Measurements from ENCODE around the gene GLIS1. TPM values are rescaled to one million over a fixed set of nuclear protein-coding genes. Genes with fewer than 3 reads are reported as not detected.
"Not testable (repeated sequence)": the region's sequence is repeated elsewhere in the genome, so short reads cannot be mapped to it uniquely, and the experiment has no call there.

Gene GLIS1
- total RNA-seq, 1 experiment from 2014 or later: not detected

DNA sequence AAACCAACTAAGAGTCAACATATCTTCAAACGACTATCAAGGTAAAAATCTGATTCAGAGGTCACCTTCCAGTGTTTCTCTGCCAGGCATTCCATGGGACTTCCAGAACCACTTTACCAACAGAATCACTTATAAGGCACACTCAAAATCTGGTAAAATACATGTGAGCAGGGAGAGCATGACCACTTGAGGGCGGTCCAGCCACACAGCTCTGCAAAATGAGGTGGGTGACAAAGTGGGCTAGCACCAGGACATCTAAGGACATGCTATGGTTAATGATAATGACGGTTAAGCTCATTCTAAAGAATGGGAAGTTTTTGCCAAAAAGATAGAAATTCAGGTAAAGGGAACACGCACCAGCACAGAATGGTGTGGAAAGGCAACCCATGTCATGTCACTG, 24.5 kb upstream of the GLIS1 start:
- H2AFZ ChIP-seq: no peak overlapping the region
- no TSS peak for BruUV-seq (replicated peaks)
- H3K27ac ChIP-seq: no peak overlapping the region
- H3K9me3 ChIP-seq (ENCODE audit: insufficient read depth, low read depth): no peaks in the 10 kb centered on the region
- H3K4me2 ChIP-seq: no peak overlapping the region
- CTCF ChIA-PET: no interaction called here
- intact Hi-C loops (cut with micrococcal nuclease; ENCODE audit: unreplicated experiment): no loop called here
- no peak for DNase-seq
- H3K27me3 ChIP-seq (ENCODE audit: insufficient read depth, low read depth): no peaks in the 10 kb centered on the region
- H3K79me2 ChIP-seq (ENCODE audit: low read depth): no peaks in the 10 kb centered on the region
- H3K36me3 ChIP-seq (ENCODE audit: low read depth): peaks cover 5% of the 10 kb centered on the region; the same call in 1 of the 2 replicates
- no peaks in the 10 kb centered on the region for H4K20me1 ChIP-seq (ENCODE audit: insufficient read depth)
- TF ChIP-seq, protein P1, sequence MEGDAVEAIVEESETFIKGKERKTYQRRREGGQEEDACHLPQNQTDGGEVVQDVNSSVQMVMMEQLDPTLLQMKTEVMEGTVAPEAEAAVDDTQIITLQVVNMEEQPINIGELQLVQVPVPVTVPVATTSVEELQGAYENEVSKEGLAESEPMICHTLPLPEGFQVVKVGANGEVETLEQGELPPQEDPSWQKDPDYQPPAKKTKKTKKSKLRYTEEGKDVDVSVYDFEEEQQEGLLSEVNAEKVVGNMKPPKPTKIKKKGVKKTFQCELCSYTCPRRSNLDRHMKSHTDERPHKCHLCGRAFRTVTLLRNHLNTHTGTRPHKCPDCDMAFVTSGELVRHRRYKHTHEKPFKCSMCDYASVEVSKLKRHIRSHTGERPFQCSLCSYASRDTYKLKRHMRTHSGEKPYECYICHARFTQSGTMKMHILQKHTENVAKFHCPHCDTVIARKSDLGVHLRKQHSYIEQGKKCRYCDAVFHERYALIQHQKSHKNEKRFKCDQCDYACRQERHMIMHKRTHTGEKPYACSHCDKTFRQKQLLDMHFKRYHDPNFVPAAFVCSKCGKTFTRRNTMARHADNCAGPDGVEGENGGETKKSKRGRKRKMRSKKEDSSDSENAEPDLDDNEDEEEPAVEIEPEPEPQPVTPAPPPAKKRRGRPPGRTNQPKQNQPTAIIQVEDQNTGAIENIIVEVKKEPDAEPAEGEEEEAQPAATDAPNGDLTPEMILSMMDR (conservative IDR thresholded peaks at IDR 0.05): no peak
- TF ChIP-seq EZH2 (IDR thresholded peaks at IDR 0.05; ENCODE audit: low read depth): no peak
- no peaks in the 10 kb centered on the region for H3K9me2 ChIP-seq (ENCODE audit: insufficient read depth)
- POLR2A ChIA-PET (ENCODE audit: unreplicated experiment): no interaction called here
- no peaks in the 10 kb centered on the region for H3F3A ChIP-seq (ENCODE audit: insufficient read depth, low read depth)
- H3K4me1 ChIP-seq (replicated peaks; ENCODE audit: insufficient read depth): no peaks in the 10 kb centered on the region
- no peak overlapping the region for H3K4me3 ChIP-seq

DNA sequence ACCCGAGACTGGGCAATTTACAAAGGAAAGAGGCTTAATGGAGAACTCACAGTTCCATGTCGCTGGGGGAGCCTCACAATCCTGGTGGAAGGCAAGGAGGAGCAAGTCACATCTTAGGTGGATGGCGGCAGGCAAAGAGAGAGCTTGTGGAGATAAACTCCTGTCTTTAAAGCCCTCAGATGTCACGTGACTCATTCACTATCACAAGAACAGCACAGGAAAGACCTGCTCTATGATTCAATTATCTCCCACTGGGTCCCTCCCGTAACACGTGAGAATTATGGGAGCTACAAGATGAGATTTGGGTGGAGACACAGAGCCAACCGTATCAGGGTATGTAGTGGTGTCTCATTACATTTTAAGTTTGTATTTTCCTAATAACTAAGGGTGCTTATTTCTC, 21.5 kb upstream of the GLIS1 start:
- H3K4me1 ChIP-seq (replicated peaks; ENCODE audit: insufficient read depth); DNase-seq; H3K36me3 ChIP-seq (ENCODE audit: low read depth); H3K4me2 ChIP-seq; BruUV-seq (replicated peaks); intact Hi-C loops (cut with micrococcal nuclease; ENCODE audit: unreplicated experiment); H3K27me3 ChIP-seq (ENCODE audit: insufficient read depth, low read depth); H3K79me2 ChIP-seq (ENCODE audit: low read depth); H3K27ac ChIP-seq; H2AFZ ChIP-seq; POLR2A ChIA-PET (ENCODE audit: unreplicated experiment); H3K4me3 ChIP-seq; H3K9me2 ChIP-seq (ENCODE audit: insufficient read depth); H3F3A ChIP-seq (ENCODE audit: insufficient read depth, low read depth); H3K9me3 ChIP-seq (ENCODE audit: insufficient read depth, low read depth); H4K20me1 ChIP-seq (ENCODE audit: insufficient read depth): not testable (repeated sequence)
- CTCF ChIA-PET: interaction anchor here (0.6 kb wide), 1 partner anchor 73 kb away, joined by 4 read pairs; no protein-coding TSS in a partner anchor

DNA sequence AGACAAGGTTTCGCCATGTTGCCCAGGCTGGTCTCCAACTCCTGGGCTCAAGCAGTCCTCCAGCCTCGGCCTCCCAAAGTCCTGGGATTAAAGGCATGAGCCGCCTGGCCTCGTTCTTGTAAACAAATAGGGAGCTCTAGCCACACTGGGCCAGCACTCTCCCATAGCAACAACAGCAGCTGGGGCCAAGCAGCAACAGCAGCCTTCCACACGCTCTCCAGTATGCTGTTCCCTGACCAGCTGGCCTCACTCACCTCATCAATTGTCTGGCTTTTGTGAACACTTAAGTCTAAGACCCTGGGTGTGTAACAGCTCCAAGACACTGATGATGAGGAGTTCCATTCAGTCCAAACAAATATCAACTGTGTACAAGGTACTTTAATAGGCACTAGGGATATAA, 16.9 kb upstream of the GLIS1 start:
- intact Hi-C loops (cut with micrococcal nuclease; ENCODE audit: unreplicated experiment): no loop called here
- Histone ChIP-seq H3F3A (ENCODE audit: insufficient read depth, low read depth) (no peaks in the 10 kb centered on the region), H3K4me2 (no peak overlapping the region), H4K20me1 (ENCODE audit: insufficient read depth) (no peaks in the 10 kb centered on the region), H3K27ac (no peak overlapping the region), H3K9me3 (ENCODE audit: insufficient read depth, low read depth) (no peaks in the 10 kb centered on the region), H2AFZ (no peak overlapping the region), H3K27me3 (ENCODE audit: insufficient read depth, low read depth) (no peaks in the 10 kb centered on the region), H3K79me2 (ENCODE audit: low read depth) (no peaks in the 10 kb centered on the region), H3K9me2 (ENCODE audit: insufficient read depth) (no peaks in the 10 kb centered on the region), H3K4me3 (no peak overlapping the region), H3K4me1 (replicated peaks; ENCODE audit: insufficient read depth) (no peaks in the 10 kb centered on the region), H3K36me3 (ENCODE audit: low read depth) (no peaks in the 10 kb centered on the region)
- no peak for TF ChIP-seq EZH2 (IDR thresholded peaks at IDR 0.05; ENCODE audit: low read depth)
- TF ChIP-seq, protein P1 (conservative IDR thresholded peaks at IDR 0.05): no peak
- BruUV-seq (replicated peaks): no TSS peak
- POLR2A ChIA-PET (ENCODE audit: unreplicated experiment): no interaction called here
- CTCF ChIA-PET: no interaction called here
- DNase-seq: no peak

All from PC-9 (cell line).